AG10803 (cell line): ENCODE data around the gene CDKN2A.

ENCODE experiments used
- DNase-seq: peaks from one replicate; pipeline ENCODE4 v3.0.0; 2010; ENCODE audit warnings: low read depth
- H3K4me3 ChIP-seq: 2 replicates; pipeline ENCODE4 v1.5.1; 2011; ENCODE audit warnings: mild to moderate bottlenecking, low read length, control low read depth
- CTCF ChIP-seq: conservative IDR thresholded peaks from 2 replicates; pipeline ENCODE4 v1.5.1; 2011; ENCODE audit warnings: mild to moderate bottlenecking, low read length, control low read depth, inconsistent platforms

The CDKN2A gene

GRCh38 chr9:21969951-21970799 is 24.0 kb downstream of the CDKN2A start:
- no peak overlapping the region for H3K4me3 ChIP-seq
- DNase-seq, result no peak
- TF ChIP-seq CTCF, result no peak

GRCh38 chr9:21969011-21969940 is 24.9 kb downstream of the CDKN2A start:
- no peak for DNase-seq
- H3K4me3 ChIP-seq, result no peak overlapping the region
- no peak for TF ChIP-seq CTCF

- TF ChIP-seq CTCF, result no peak
- peak; percentile 29 for DNase-seq
- H3K4me3 ChIP-seq, result peak overlapping the region; percentile 34
Measured at GRCh38 chr9:21968331-21969010, 25.7 kb downstream of the CDKN2A start.

- no peak overlapping the region for H3K4me3 ChIP-seq
- DNase-seq, result no peak
- no peak for TF ChIP-seq CTCF
Measured at GRCh38 chr9:21967702-21968101, 26.5 kb downstream of the CDKN2A start.

- DNase-seq, result no peak
- TF ChIP-seq CTCF, result no peak
- no peak overlapping the region for H3K4me3 ChIP-seq
Measured at GRCh38 chr9:21967169-21967568, 27.0 kb downstream of the CDKN2A start.

- TF ChIP-seq CTCF, result no peak
- no peak overlapping the region for H3K4me3 ChIP-seq
- DNase-seq, result no peak
Measured at GRCh38 chr9:21966140-21966851, 27.9 kb downstream of the CDKN2A start.
